ENCODE measurements around the gene PCGF2.

GRCh38 chr17:38766341-38766740 lies 18.2 kb upstream of the PCGF2 start:
- TF ChIP-seq, protein P1, sequence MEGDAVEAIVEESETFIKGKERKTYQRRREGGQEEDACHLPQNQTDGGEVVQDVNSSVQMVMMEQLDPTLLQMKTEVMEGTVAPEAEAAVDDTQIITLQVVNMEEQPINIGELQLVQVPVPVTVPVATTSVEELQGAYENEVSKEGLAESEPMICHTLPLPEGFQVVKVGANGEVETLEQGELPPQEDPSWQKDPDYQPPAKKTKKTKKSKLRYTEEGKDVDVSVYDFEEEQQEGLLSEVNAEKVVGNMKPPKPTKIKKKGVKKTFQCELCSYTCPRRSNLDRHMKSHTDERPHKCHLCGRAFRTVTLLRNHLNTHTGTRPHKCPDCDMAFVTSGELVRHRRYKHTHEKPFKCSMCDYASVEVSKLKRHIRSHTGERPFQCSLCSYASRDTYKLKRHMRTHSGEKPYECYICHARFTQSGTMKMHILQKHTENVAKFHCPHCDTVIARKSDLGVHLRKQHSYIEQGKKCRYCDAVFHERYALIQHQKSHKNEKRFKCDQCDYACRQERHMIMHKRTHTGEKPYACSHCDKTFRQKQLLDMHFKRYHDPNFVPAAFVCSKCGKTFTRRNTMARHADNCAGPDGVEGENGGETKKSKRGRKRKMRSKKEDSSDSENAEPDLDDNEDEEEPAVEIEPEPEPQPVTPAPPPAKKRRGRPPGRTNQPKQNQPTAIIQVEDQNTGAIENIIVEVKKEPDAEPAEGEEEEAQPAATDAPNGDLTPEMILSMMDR (conservative IDR thresholded peaks at IDR 0.05 in 1 of 2, IDR thresholded peaks at IDR 0.05 in 1 of 2; ENCODE audit: extremely low read depth in 1 of 2, insufficient read depth in 1 of 2, low read depth in 1 of 2, low read length in 2 of 2), result no peak
- no peak for TF ChIP-seq EZH2 (IDR thresholded peaks at IDR 0.05; ENCODE audit: borderline replicate concordance, low read length)

Measured in mammary epithelial cell (primary cell).